A549 treated with DMSO at 1 μM for 4 hours (cell line): ENCODE measurements around the gene CDC16. TPM values are rescaled to one million over a fixed set of nuclear protein-coding genes. Genes with fewer than 3 reads are reported as not detected.

Experiments
- total RNA-seq: library from RNA; stranded (reverse); fragments of 200-300 nt; extraction: Qiagen RNA extraction; gene quantifications from 5 replicates; pipeline ENCODE4 v1.2.3, GENCODE V29; 2022; ENCODE audit warnings: low read depth

The CDC16 gene
- total RNA-seq: 38.5 to 43.4 TPM (median 38.7 TPM) in 5 replicates

GRCh38 chr13:114234645-114235421, at the start of gene CDC16:
Gene CDC16 (plus strand): TSS chr13:114234897. CDS start chr13:114235085, 188 bp downstream.

GRCh38 chr13:114281351-114282040, 46.8 kb downstream of the CDC16 start, which contains the start of gene UPF3A:
Gene UPF3A (plus strand): TSS chr13:114281601. CDS start chr13:114281640, 39 bp downstream.

GRCh38 chr13:114314074-114314912, 79.6 kb downstream of the CDC16 start, which contains the start of gene CHAMP1:
Gene CHAMP1 (plus strand): TSS chr13:114314503. CDS start chr13:114323843, 9,340 bp downstream.

Other genes starting within 250 kb of the CDC16 start
- 11.8 to 14.3 TPM (median 13.8 TPM) in 5 replicates for gene RASA3, start 102.3 kb upstream of the CDC16 start, total RNA-seq
- gene CFAP97D2, start 55.6 kb upstream of the CDC16 start, total RNA-seq: not detected in 5 replicates
- 30.9 to 31.5 TPM (median 31.3 TPM) in 5 replicates for gene UPF3A, start 46.7 kb downstream of the CDC16 start, total RNA-seq
- gene CHAMP1, start 79.6 kb downstream of the CDC16 start, total RNA-seq: 18.0 to 25.0 TPM (median 23.8 TPM) in 5 replicates